ENCODE results near the gene EPHX1.

GRCh38 chr1:225890346-225891228 lies 80.7 kb downstream of the EPHX1 start:
- no peak for TF ChIP-seq POLR2A (IDR thresholded peaks at IDR 0.05)
- no peak for TF ChIP-seq CTCF (IDR thresholded peaks at IDR 0.05)
- no peak for TF ChIP-seq POLR2AphosphoS5 (IDR thresholded peaks at IDR 0.05)

Data from transverse colon (tissue), 4 donors.